ENCODE measurements around the gene YIF1B.
"Not testable (repeated sequence)": the region's sequence is repeated elsewhere in the genome, so short reads cannot be mapped to it uniquely, and the experiment has no call there.

- TF ChIP-seq ZNF384 (IDR thresholded peaks at IDR 0.05); SUZ12 (IDR thresholded peaks at IDR 0.05); BHLHE40 (IDR thresholded peaks at IDR 0.05; ENCODE audit: borderline replicate concordance); NFRKB (IDR thresholded peaks at IDR 0.05); SP1 (IDR thresholded peaks at IDR 0.05); TARDBP (IDR thresholded peaks at IDR 0.05); FOXK2 (IDR thresholded peaks at IDR 0.05); ELF4 (IDR thresholded peaks at IDR 0.05); LEF1 (IDR thresholded peaks at IDR 0.05; ENCODE audit: borderline replicate concordance); FOXM1 (IDR thresholded peaks at IDR 0.05; ENCODE audit: borderline replicate concordance); FOXA1 (IDR thresholded peaks at IDR 0.05): not testable (repeated sequence)
Measured at GRCh38 chr19:38362946-38363688, 47.4 kb upstream of the YIF1B start.

Measured in HEK293T (cell line).